ENCODE results near the gene IER3. TPM values are rescaled to one million over a fixed set of nuclear protein-coding genes. Genes with fewer than 3 reads are reported as not detected.

IER3 gene
- polyA plus RNA-seq, 3 donors = 30.6 to 188 (median 53.2) TPM

- Histone ChIP-seq H3K4me1 (ENCODE audit: control insufficient read depth in 1 of 2, insufficient read depth in 2 of 2, low read length in 2 of 2) (peaks cover 16 to 17% of the 10 kb centered on the region in 2 donors), H2AFZ (ENCODE audit: insufficient read depth, low read depth, low read length, poor library complexity, severe bottlenecking) (no peak overlapping the region), H3K27me3 (ENCODE audit: control insufficient read depth in 2 of 2, insufficient read depth in 2 of 2, low read length in 2 of 2) (no peaks in the 10 kb centered on the region), H3K27ac (ENCODE audit: low read depth in 1 of 2, low read length in 2 of 2) (no peak overlapping the region), H3K4me2 (replicated peaks; ENCODE audit: extremely low read depth, low read length, poor library complexity, severe bottlenecking) (no peak overlapping the region), H4K20me1 (ENCODE audit: insufficient read depth, low read length) (no peaks in the 10 kb centered on the region), H3K4me3 (replicated peaks in 1 of 3; ENCODE audit: low read depth in 2 of 3, low read length in 3 of 3) (no peak overlapping the region), H3K79me2 (ENCODE audit: insufficient read depth, low read length) (no peaks in the 10 kb centered on the region), H3K36me3 (replicated peaks in 1 of 2; ENCODE audit: control insufficient read depth in 1 of 2, insufficient read depth in 2 of 2, low read length in 2 of 2) (peaks cover 5 to 48% of the 10 kb centered on the region in 2 donors), H3K9me3 (replicated peaks in 1 of 2; ENCODE audit: control insufficient read depth in 1 of 2, insufficient read depth in 1 of 2, low read length in 2 of 2) (no peaks in the 10 kb centered on the region), H3K9ac (ENCODE audit: insufficient read depth, low read length, poor library complexity, severe bottlenecking) (no peak overlapping the region)
- H3K27ac Mint-ChIP-seq = peak overlapping the region in 1 of 7 donors; percentile 46
- no peak for DNase-seq
- H3K4me3 Mint-ChIP-seq = no peak overlapping the region
- H3K36me3 Mint-ChIP-seq = peaks cover 48 to 59% of the 10 kb centered on the region in 2 donors
- no peaks in the 10 kb centered on the region for H3K9me3 Mint-ChIP-seq
- peaks cover 20% of the 10 kb centered on the region for H3K4me1 Mint-ChIP-seq
- TF ChIP-seq CTCF (IDR thresholded peaks at IDR 0.05) = no peak
- intact Hi-C loops (cut with micrococcal nuclease) = no loop called here
- 100% methylated on average over 4 of the region's 4 CpGs for WGBS (ENCODE audit: insufficient coverage)
- H3K27me3 Mint-ChIP-seq (ENCODE audit: low read depth in 3 of 3) = peaks cover 0 to 5% (median 1%) of the 10 kb centered on the region in 3 donors
Measured at GRCh38 chr6:30705620-30706019, 38.7 kb downstream of the IER3 start.

GRCh38 chr6:30703821-30704220, 40.5 kb downstream of the IER3 start:
- WGBS (ENCODE audit: insufficient coverage) = 21% methylated on average over 4 of the region's 4 CpGs
- intact Hi-C loops (cut with micrococcal nuclease) = no loop called here

More at GRCh38 chr6:30703821-30704220, 40.5 kb downstream of the IER3 start:
- Mint-ChIP-seq H3K9me3 (no peaks in the 10 kb centered on the region), H3K27me3 (ENCODE audit: low read depth in 3 of 3) (peaks cover 0 to 5% (median 1%) of the 10 kb centered on the region in 3 donors), H3K4me1 (peaks cover 25% of the 10 kb centered on the region), H3K4me3 (peak overlapping the region in 1 of 2 donors; percentile 52), H3K36me3 (peaks cover 47 to 52% of the 10 kb centered on the region in 2 donors), H3K27ac (peak overlapping the region in 5 of 7 donors; percentile 2 to 42 (median 26))
- H3K79me2 ChIP-seq (ENCODE audit: insufficient read depth, low read length) = no peaks in the 10 kb centered on the region
- peaks cover 0 to 35% of the 10 kb centered on the region in 2 donors for H3K36me3 ChIP-seq (replicated peaks in 1 of 2; ENCODE audit: control insufficient read depth in 1 of 2, insufficient read depth in 2 of 2, low read length in 2 of 2)
- H3K4me1 ChIP-seq (ENCODE audit: control insufficient read depth in 1 of 2, insufficient read depth in 2 of 2, low read length in 2 of 2) = peaks cover 22 to 23% of the 10 kb centered on the region in 2 donors
- peak in 2 of 3 donors; percentile 52 to 58 for DNase-seq
- H3K9me3 ChIP-seq (replicated peaks in 1 of 2; ENCODE audit: control insufficient read depth in 1 of 2, insufficient read depth in 1 of 2, low read length in 2 of 2) = no peaks in the 10 kb centered on the region
- H3K4me3 ChIP-seq (replicated peaks in 1 of 3; ENCODE audit: low read depth in 2 of 3, low read length in 3 of 3) = peak overlapping the region in 1 of 3 experiments; percentile 24
- TF ChIP-seq CTCF (IDR thresholded peaks at IDR 0.05) = no peak
- H3K9ac ChIP-seq (ENCODE audit: insufficient read depth, low read length, poor library complexity, severe bottlenecking) = no peak overlapping the region
- H3K27me3 ChIP-seq (ENCODE audit: control insufficient read depth in 2 of 2, insufficient read depth in 2 of 2, low read length in 2 of 2) = no peaks in the 10 kb centered on the region
- H3K4me2 ChIP-seq (replicated peaks; ENCODE audit: extremely low read depth, low read length, poor library complexity, severe bottlenecking) = peak overlapping the region; percentile 15
- H2AFZ ChIP-seq (ENCODE audit: insufficient read depth, low read depth, low read length, poor library complexity, severe bottlenecking) = peak overlapping the region; percentile 15
- H3K27ac ChIP-seq (ENCODE audit: low read depth in 1 of 2, low read length in 2 of 2) = no peak overlapping the region
- H4K20me1 ChIP-seq (ENCODE audit: insufficient read depth, low read length) = no peaks in the 10 kb centered on the region
